Neural cell (in vitro differentiated cells): ENCODE results near the gene DAP3. TPM values are rescaled to one million over a fixed set of nuclear protein-coding genes. Genes with fewer than 3 reads are reported as not detected.
"Not testable (repeated sequence)": the region's sequence is repeated elsewhere in the genome, so short reads cannot be mapped to it uniquely, and the experiment has no call there.

Source experiments
- H2AFZ ChIP-seq: fragments of 200-600, 300-800 bp; sonication (generic), shearing (Covaris generic); 2 replicates; pipeline ENCODE4 v1.6.0; 2014; ENCODE audit warnings: low read depth, mild to moderate bottlenecking, antibody characterized with exemption, low read length, moderate library complexity
- H3F3A ChIP-seq: fragments of 200-600 bp; shearing (Covaris generic); 2 replicates; pipeline ENCODE4 v1.6.1; 2016; ENCODE audit warnings: mild to moderate bottlenecking, moderate library complexity, mixed read lengths, antibody characterized with exemption, low read length; ENCODE audit not compliant: insufficient read depth, poor library complexity, severe bottlenecking
- H3K27ac ChIP-seq: fragments of 200-600, 300-800 bp; sonication (generic), shearing (Covaris generic); 2 replicates; pipeline ENCODE4 v1.5.1; 2014; ENCODE audit warnings: mild to moderate bottlenecking, low read length, moderate library complexity
- H3K27me3 ChIP-seq: fragments of 300-800, 200-600 bp; sonication (generic), shearing (Covaris generic); 2 replicates; pipeline ENCODE4 v1.6.0; 2014; ENCODE audit warnings: mild to moderate bottlenecking, low read depth, low read length, moderate library complexity; ENCODE audit not compliant: insufficient read depth
- H3K36me3 ChIP-seq: fragments of 300-800, 200-600 bp; sonication (generic), shearing (Covaris generic); 2 replicates; pipeline ENCODE4 v1.5.1; 2014; ENCODE audit warnings: mild to moderate bottlenecking, antibody characterized with exemption, low read length, moderate library complexity; ENCODE audit not compliant: insufficient read depth
- H3K4me2 ChIP-seq: fragments of 300-800, 200-600 bp; sonication (generic), shearing (Covaris generic); 2 replicates; pipeline ENCODE4 v1.6.0; 2014; ENCODE audit warnings: mild to moderate bottlenecking, low read length
- H3K4me3 ChIP-seq: fragments of 300-800, 200-600 bp; sonication (generic), shearing (Covaris generic); 2 replicates; pipeline ENCODE4 v1.5.1; 2014; ENCODE audit warnings: mild to moderate bottlenecking, low read length, moderate library complexity
- H3K79me2 ChIP-seq: fragments of 200-600 bp; shearing (Covaris generic); replicated peaks from 2 replicates; pipeline ENCODE4 v1.6.0; 2014; ENCODE audit warnings: mild to moderate bottlenecking, low read length, moderate library complexity; ENCODE audit not compliant: insufficient read depth
- H3K9ac ChIP-seq: fragments of 300-800, 200-600 bp; sonication (generic), shearing (Covaris generic); 2 replicates; pipeline ENCODE4 v1.6.1; 2016; ENCODE audit warnings: mild to moderate bottlenecking, low read length, mixed read lengths
- H3K9me2 ChIP-seq: fragments of 200-600 bp; shearing (Covaris generic); 2 replicates; pipeline ENCODE4 v1.6.1; 2016; ENCODE audit warnings: mild to moderate bottlenecking, low read length, mixed read lengths; ENCODE audit not compliant: insufficient read depth
- H3K9me3 ChIP-seq: fragments of 200-600, 300-800 bp; sonication (generic), shearing (Covaris generic); 2 replicates; pipeline ENCODE4 v1.6.1; 2016; ENCODE audit warnings: mild to moderate bottlenecking, mixed run types, low read length, moderate library complexity, mixed read lengths
- H4K20me1 ChIP-seq: fragments of 200-600 bp; shearing (Covaris generic); 2 replicates; pipeline ENCODE4 v1.6.1; 2016; ENCODE audit warnings: mild to moderate bottlenecking, mixed run types; ENCODE audit not compliant: insufficient read depth
- CTCF ChIP-seq: fragments of 450-650 bp; IDR thresholded peaks from 2 replicates; pipeline ENCODE4 v1.5.1; 2014; ENCODE audit warnings: antibody characterized with exemption, mild to moderate bottlenecking, moderate library complexity; ENCODE audit not compliant: poor library complexity, severe bottlenecking
- EP300 ChIP-seq: fragments of 450-650 bp; conservative IDR thresholded peaks from 2 replicates; pipeline ENCODE4 v1.6.1; 2014; ENCODE audit warnings: antibody characterized with exemption, mild to moderate bottlenecking, moderate library complexity; ENCODE audit not compliant: poor library complexity, severe bottlenecking
- EZH2 ChIP-seq: fragments of 200-600, 300-800 bp; shearing (Covaris generic), sonication (generic); IDR thresholded peaks from 2 replicates; pipeline ENCODE4 v1.6.1; 2014; ENCODE audit warnings: antibody characterized with exemption, low read length, borderline replicate concordance, mild to moderate bottlenecking; ENCODE audit not compliant: insufficient read depth, poor library complexity, severe bottlenecking
- MXI1 ChIP-seq: fragments of 450-650 bp; conservative IDR thresholded peaks from 2 replicates; pipeline ENCODE4 v1.6.1; 2014; ENCODE audit warnings: antibody characterized with exemption, mild to moderate bottlenecking; ENCODE audit not compliant: poor library complexity, severe bottlenecking
- POLR2AphosphoS5 ChIP-seq: IDR thresholded peaks from 2 replicates; pipeline ENCODE4 v1.6.1; 2012
- RAD21 ChIP-seq: fragments of 450-650 bp; conservative IDR thresholded peaks from 2 replicates; pipeline ENCODE4 v1.6.1; 2014; ENCODE audit warnings: antibody characterized with exemption, mild to moderate bottlenecking, moderate library complexity
- REST ChIP-seq: IDR thresholded peaks from 2 replicates; pipeline ENCODE4 v1.6.1; 2012; ENCODE audit warnings: borderline replicate concordance
- SMC3 ChIP-seq: fragments of 450-650 bp; conservative IDR thresholded peaks from 2 replicates; pipeline ENCODE4 v1.6.1; 2014; ENCODE audit warnings: antibody characterized with exemption, mild to moderate bottlenecking, moderate library complexity; ENCODE audit not compliant: poor library complexity
- TAF1 ChIP-seq: IDR thresholded peaks from 2 replicates; pipeline ENCODE4 v1.6.1; 2012; ENCODE audit warnings: low read depth
- polyA plus RNA-seq: library from polyadenylated mRNA; depleted of rRNA; stranded (reverse); fragments of >200 nt; gene quantifications from 2 replicates; pipeline ENCODE4 v1.2.3, GENCODE V29; 2014

The DAP3 gene
- polyA plus RNA-seq, 1 donor from 2014 or later: 180 TPM

GRCh38 chr1:155709391-155709790 is 20.5 kb downstream of the DAP3 start:
- TF ChIP-seq TAF1: no peak
- TF ChIP-seq SMC3: no peak
- no peak for TF ChIP-seq EP300
- no peak for TF ChIP-seq RAD21
- TF ChIP-seq REST: no peak
- no peak for TF ChIP-seq POLR2AphosphoS5
- TF ChIP-seq CTCF: no peak
- TF ChIP-seq EZH2: no peak
- no peak for TF ChIP-seq MXI1
- H3K27ac ChIP-seq: no peak overlapping the region
- H3K4me2 ChIP-seq: no peak overlapping the region
- no peak overlapping the region for H3K4me3 ChIP-seq
- no peaks in the 10 kb centered on the region for H3K9me3 ChIP-seq
- H3K36me3 ChIP-seq: no peaks in the 10 kb centered on the region
- H4K20me1 ChIP-seq: no peaks in the 10 kb centered on the region
- no peak overlapping the region for H3K9ac ChIP-seq
- H3K79me2 ChIP-seq: peaks cover 14% of the 10 kb centered on the region
- H2AFZ ChIP-seq: no peak overlapping the region
- H3K9me2 ChIP-seq: no peaks in the 10 kb centered on the region
- no peaks in the 10 kb centered on the region for H3K27me3 ChIP-seq
- no peaks in the 10 kb centered on the region for H3F3A ChIP-seq

GRCh38 chr1:155711457-155711856 is 22.6 kb downstream of the DAP3 start:
- not testable (repeated sequence) for H3K27ac ChIP-seq, H2AFZ ChIP-seq, H3K36me3 ChIP-seq, H3F3A ChIP-seq, H3K79me2 ChIP-seq, H3K4me3 ChIP-seq, H4K20me1 ChIP-seq, H3K9me3 ChIP-seq, H3K9ac ChIP-seq, H3K4me2 ChIP-seq, H3K27me3 ChIP-seq, H3K9me2 ChIP-seq

- H3K4me2 ChIP-seq, H2AFZ ChIP-seq, H3K9ac ChIP-seq, H3K4me3 ChIP-seq, H3K27ac ChIP-seq, H3K79me2 ChIP-seq, H3K27me3 ChIP-seq, H3K9me3 ChIP-seq, H3K36me3 ChIP-seq, H3K9me2 ChIP-seq, H4K20me1 ChIP-seq: not testable (repeated sequence)
- H3F3A ChIP-seq: peaks cover 11% of the 10 kb centered on the region
Measured at GRCh38 chr1:155712636-155713035, 23.7 kb downstream of the DAP3 start.
